Natural killer cell treated with Interleukin-12 subunit alpha and Interleukin-12 subunit beta and Interleukin-15 and Interleukin-18, amount 100 ng/mL, for 72 hours (primary cell): ENCODE measurements around the gene LCLAT1. TPM values are rescaled to one million over a fixed set of nuclear protein-coding genes. Genes with fewer than 3 reads are reported as not detected.
"Not testable (repeated sequence)": the region's sequence is repeated elsewhere in the genome, so short reads cannot be mapped to it uniquely, and the experiment has no call there.

ENCODE experiments used
- ATAC-seq, 2 donors: fragments of 150-1000 bp; cut with Tn5 transposase in 1 of 2; sonication (Bioruptor Pico), chemical (Tn5 transposase) in 1 of 2; 2 replicates each; pipeline ENCODE4 v1.10.0; 2021
- DNase-seq: peaks from one replicate; pipeline ENCODE4 v3.0.0; 2022; ENCODE audit warnings: low spot score
- H3K27ac Mint-ChIP-seq, 2 donors: 1 replicate in 1 of 2; 2 replicates in 1 of 2; pipeline ENCODE4 v1.8.0; 2022; ENCODE audit warnings: mixed read lengths in 2 of 2, mild to moderate bottlenecking in 1 of 2, moderate library complexity in 1 of 2
- H3K27me3 Mint-ChIP-seq, 2 donors: 1 replicate in 1 of 2; 2 replicates in 1 of 2; pipeline ENCODE4 v1.8.0; 2022; ENCODE audit warnings: mixed read lengths in 2 of 2
- H3K36me3 Mint-ChIP-seq: one replicate; pipeline ENCODE4 v1.8.0; 2022; ENCODE audit warnings: mixed read lengths
- H3K4me1 Mint-ChIP-seq, 2 donors: 1 replicate in 1 of 2; 2 replicates in 1 of 2; pipeline ENCODE4 v1.8.0; 2022; ENCODE audit warnings: low read depth in 2 of 2, mixed read lengths in 2 of 2, mild to moderate bottlenecking in 1 of 2
- H3K4me3 Mint-ChIP-seq: one replicate; pipeline ENCODE4 v1.8.0; 2022; ENCODE audit warnings: mixed read lengths
- H3K9me3 Mint-ChIP-seq: 2 replicates; pipeline ENCODE4 v1.8.0; 2022; ENCODE audit warnings: mixed read lengths
- total RNA-seq, 2 donors: library from RNA; stranded (reverse); gene quantifications; one replicate each; pipeline ENCODE4 v1.2.3, GENCODE V29; 2022

Gene LCLAT1
- total RNA-seq, 2 donors from 2014 or later: 25.5 to 33.1 TPM

DNA sequence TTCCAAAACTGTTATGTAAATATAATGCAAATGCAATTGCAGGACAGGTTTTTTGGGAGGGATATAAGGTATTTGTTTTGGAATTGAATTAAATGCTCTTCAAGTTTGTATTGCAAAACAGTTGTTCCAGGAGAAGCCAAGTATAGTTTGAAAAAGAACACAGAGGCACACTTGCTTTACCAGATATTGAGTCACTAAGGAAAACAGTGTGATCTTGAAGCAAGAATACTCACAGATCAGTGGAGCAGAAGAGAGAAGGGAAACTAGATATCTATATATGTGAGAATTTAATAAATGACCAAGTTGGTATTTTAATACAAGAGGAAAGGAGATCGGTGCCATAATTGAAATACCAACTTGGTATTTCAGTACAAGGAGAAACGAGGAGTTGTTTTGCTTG, 181.3 kb downstream of the LCLAT1 start:
- no peak overlapping the region for H3K27ac Mint-ChIP-seq
- ATAC-seq (no peak), DNase-seq (no peak)
- no peak overlapping the region for H3K4me3 Mint-ChIP-seq
- H3K4me1 Mint-ChIP-seq: peaks cover 25 to 27% of the 10 kb centered on the region in 2 donors
- no peaks in the 10 kb centered on the region for H3K27me3 Mint-ChIP-seq
- no peaks in the 10 kb centered on the region for H3K36me3 Mint-ChIP-seq
- no peaks in the 10 kb centered on the region for H3K9me3 Mint-ChIP-seq

- Mint-ChIP-seq H3K27me3 (no peaks in the 10 kb centered on the region), H3K4me1 (peaks cover 23 to 26% of the 10 kb centered on the region in 2 donors), H3K9me3 (no peaks in the 10 kb centered on the region), H3K36me3 (no peaks in the 10 kb centered on the region), H3K27ac (no peak overlapping the region), H3K4me3 (no peak overlapping the region)
- DNase-seq: no peak
- no peak for ATAC-seq
These were observed 182.8 kb downstream of the LCLAT1 start for GRCh38 chr2:30629866-30630265.

DNA sequence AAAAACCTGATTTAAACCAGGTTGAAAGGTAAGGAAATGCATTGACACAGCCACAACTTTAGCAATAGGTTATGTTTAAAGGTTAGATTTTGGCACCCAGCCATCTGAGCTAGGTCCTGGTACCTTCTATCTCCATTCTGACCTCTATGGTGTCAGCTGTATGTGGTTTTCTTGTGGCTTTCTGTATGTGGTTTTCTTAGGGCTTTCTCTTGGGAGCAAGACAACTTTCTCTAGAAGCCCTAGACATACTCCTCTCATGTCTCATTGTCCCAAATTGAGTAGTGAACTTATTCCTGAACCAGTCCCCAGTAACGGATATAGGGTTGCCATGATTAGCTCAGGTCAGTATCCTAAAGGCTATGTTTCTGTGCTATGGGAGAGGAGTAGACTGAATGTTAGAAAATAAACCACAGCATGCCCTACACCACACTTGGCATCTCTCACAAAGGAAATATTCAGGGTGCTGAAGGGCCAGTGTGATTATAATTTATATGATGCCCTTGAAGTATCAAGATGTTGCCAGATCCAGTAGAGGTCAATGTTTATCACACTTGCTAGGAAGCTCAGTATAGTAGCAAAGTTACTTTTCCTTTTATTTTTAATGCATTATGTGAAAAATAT, 184.1 kb downstream of the LCLAT1 start:
- no peak overlapping the region for H3K4me3 Mint-ChIP-seq
- no peak overlapping the region for H3K27ac Mint-ChIP-seq
- no peaks in the 10 kb centered on the region for H3K36me3 Mint-ChIP-seq
- no peaks in the 10 kb centered on the region for H3K9me3 Mint-ChIP-seq
- ATAC-seq (peak in 1 of 2 donors; percentile 71), DNase-seq (no peak)
- no peaks in the 10 kb centered on the region for H3K27me3 Mint-ChIP-seq
- peaks cover 17 to 19% of the 10 kb centered on the region in 2 donors for H3K4me1 Mint-ChIP-seq

DNA sequence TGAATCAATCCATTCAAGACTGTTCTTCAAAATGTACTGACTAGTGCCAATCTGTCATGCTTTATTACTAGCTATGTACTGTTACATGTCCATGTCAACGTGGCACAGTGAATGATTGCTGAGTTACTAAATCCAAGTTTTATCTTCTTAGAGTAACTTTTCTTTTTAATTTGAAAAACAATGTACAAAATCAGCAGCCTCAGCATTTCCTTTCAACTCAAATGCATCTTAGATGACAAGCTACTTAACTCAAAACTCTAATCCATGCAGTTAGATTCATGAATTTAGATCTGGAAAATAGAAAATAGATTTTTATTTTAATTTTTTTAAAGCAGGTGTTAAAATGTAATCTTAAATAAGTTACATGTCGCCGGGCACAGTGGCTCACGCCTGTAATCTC, 186.0 kb downstream of the LCLAT1 start:
- H3K36me3 Mint-ChIP-seq: no peaks in the 10 kb centered on the region
- ATAC-seq (no peak), DNase-seq (no peak)
- H3K27me3 Mint-ChIP-seq: no peaks in the 10 kb centered on the region
- no peak overlapping the region for H3K27ac Mint-ChIP-seq
- H3K4me1 Mint-ChIP-seq: peaks cover 8% of the 10 kb centered on the region in 2 donors
- H3K9me3 Mint-ChIP-seq: no peaks in the 10 kb centered on the region
- H3K4me3 Mint-ChIP-seq: no peak overlapping the region

GRCh38 chr2:30636311-30636710, 189.3 kb downstream of the LCLAT1 start:
- no peaks in the 10 kb centered on the region for H3K27me3 Mint-ChIP-seq
- no peak for ATAC-seq
- no peak for DNase-seq
- no peak overlapping the region for H3K27ac Mint-ChIP-seq
- H3K4me3 Mint-ChIP-seq: no peak overlapping the region
- H3K36me3 Mint-ChIP-seq: no peaks in the 10 kb centered on the region
- H3K4me1 Mint-ChIP-seq: peaks cover 4 to 6% of the 10 kb centered on the region in 2 donors
- no peaks in the 10 kb centered on the region for H3K9me3 Mint-ChIP-seq

DNA sequence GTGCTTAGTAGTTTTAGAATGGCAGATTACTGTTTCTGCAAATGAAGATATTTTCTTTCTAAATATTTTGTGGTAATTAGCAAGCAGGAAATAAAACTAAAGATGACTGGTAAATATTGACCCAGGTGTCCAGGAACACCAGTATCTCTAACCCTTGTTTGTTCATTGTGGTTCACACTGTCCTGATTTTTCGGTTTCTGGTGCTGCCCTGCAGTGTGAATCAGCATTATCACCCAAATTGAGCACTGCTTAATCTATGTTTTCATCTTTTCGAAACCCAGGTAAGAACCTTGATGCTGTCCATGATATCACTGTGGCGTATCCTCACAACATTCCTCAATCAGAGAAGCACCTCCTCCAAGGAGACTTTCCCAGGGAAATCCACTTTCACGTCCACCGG, 192.8 kb downstream of the LCLAT1 start:
- Mint-ChIP-seq H3K27me3 (no peaks in the 10 kb centered on the region), H3K36me3 (no peaks in the 10 kb centered on the region), H3K9me3 (no peaks in the 10 kb centered on the region), H3K4me3 (no peak overlapping the region), H3K27ac (no peak overlapping the region), H3K4me1 (peaks cover 0 to 5% of the 10 kb centered on the region in 2 donors)
- no peak for DNase-seq
- no peak for ATAC-seq

DNA sequence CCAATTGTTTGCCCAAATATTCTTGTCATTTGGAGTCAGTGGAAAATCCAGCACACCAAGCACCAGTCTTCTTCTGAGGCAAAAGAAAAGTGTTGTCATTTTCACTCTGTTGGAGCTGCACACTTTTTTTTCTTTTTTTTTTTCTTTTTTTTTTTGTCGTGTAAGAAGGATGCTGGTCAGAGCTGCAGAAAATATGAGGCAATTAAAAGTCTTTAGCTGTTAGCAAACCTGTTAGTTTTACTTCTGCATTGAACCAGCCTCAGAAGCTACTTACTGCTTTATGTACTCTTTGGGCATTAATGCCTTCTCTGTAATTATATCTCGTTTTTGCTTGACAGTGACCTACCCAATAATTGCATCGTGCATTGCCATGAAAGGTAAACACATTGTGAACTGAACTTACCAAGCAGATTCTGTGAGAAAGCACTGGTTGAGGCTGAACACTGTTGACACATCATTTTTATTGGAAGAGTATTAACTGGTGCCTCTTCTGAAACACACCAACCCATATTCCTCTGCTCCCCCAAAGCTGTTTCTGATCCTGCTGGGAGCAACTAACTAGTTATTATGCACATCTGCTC, 194.8 kb downstream of the LCLAT1 start:
- H3K27ac Mint-ChIP-seq: no peak overlapping the region
- peaks cover 0 to 10% of the 10 kb centered on the region in 2 donors for H3K4me1 Mint-ChIP-seq
- H3K4me3 Mint-ChIP-seq: no peak overlapping the region
- no peaks in the 10 kb centered on the region for H3K9me3 Mint-ChIP-seq
- DNase-seq (no peak), ATAC-seq (peak in 1 of 2 donors; percentile 61)
- H3K36me3 Mint-ChIP-seq: no peaks in the 10 kb centered on the region
- H3K27me3 Mint-ChIP-seq: no peaks in the 10 kb centered on the region

- not testable (repeated sequence) for H3K9me3 Mint-ChIP-seq, ATAC-seq, DNase-seq, H3K36me3 Mint-ChIP-seq, H3K27me3 Mint-ChIP-seq, H3K27ac Mint-ChIP-seq, H3K4me3 Mint-ChIP-seq, H3K4me1 Mint-ChIP-seq
These were observed 196.0 kb downstream of the LCLAT1 start for GRCh38 chr2:30643013-30643412.

GRCh38 chr2:30643674-30644073, 196.6 kb downstream of the LCLAT1 start:
- no peaks in the 10 kb centered on the region for H3K36me3 Mint-ChIP-seq
- H3K27ac Mint-ChIP-seq: no peak overlapping the region

GRCh38 chr2:30645081-30645744, 198.2 kb downstream of the LCLAT1 start:
- no peak overlapping the region for H3K4me3 Mint-ChIP-seq
- no peaks in the 10 kb centered on the region for H3K9me3 Mint-ChIP-seq
- no peak overlapping the region for H3K27ac Mint-ChIP-seq
- DNase-seq: no peak
- H3K36me3 Mint-ChIP-seq: no peaks in the 10 kb centered on the region
- no peak for ATAC-seq
- H3K27me3 Mint-ChIP-seq: no peaks in the 10 kb centered on the region
- peaks cover 0 to 8% of the 10 kb centered on the region in 2 donors for H3K4me1 Mint-ChIP-seq

More at GRCh38 chr2:30643674-30644073, 196.6 kb downstream of the LCLAT1 start:
- Mint-ChIP-seq H3K4me3 (no peak overlapping the region), H3K9me3 (no peaks in the 10 kb centered on the region), H3K4me1 (peaks cover 0 to 10% of the 10 kb centered on the region in 2 donors), H3K27me3 (no peaks in the 10 kb centered on the region)
- ATAC-seq: no peak
- no peak for DNase-seq

- no peaks in the 10 kb centered on the region for H3K36me3 Mint-ChIP-seq
- peaks cover 0 to 8% of the 10 kb centered on the region in 2 donors for H3K4me1 Mint-ChIP-seq
- H3K4me3 Mint-ChIP-seq: no peak overlapping the region
- H3K27ac Mint-ChIP-seq: no peak overlapping the region
- no peak for DNase-seq
- no peak for ATAC-seq
- H3K27me3 Mint-ChIP-seq: no peaks in the 10 kb centered on the region
- H3K9me3 Mint-ChIP-seq: no peaks in the 10 kb centered on the region
These were observed 198.7 kb downstream of the LCLAT1 start for GRCh38 chr2:30645745-30646119.

DNA sequence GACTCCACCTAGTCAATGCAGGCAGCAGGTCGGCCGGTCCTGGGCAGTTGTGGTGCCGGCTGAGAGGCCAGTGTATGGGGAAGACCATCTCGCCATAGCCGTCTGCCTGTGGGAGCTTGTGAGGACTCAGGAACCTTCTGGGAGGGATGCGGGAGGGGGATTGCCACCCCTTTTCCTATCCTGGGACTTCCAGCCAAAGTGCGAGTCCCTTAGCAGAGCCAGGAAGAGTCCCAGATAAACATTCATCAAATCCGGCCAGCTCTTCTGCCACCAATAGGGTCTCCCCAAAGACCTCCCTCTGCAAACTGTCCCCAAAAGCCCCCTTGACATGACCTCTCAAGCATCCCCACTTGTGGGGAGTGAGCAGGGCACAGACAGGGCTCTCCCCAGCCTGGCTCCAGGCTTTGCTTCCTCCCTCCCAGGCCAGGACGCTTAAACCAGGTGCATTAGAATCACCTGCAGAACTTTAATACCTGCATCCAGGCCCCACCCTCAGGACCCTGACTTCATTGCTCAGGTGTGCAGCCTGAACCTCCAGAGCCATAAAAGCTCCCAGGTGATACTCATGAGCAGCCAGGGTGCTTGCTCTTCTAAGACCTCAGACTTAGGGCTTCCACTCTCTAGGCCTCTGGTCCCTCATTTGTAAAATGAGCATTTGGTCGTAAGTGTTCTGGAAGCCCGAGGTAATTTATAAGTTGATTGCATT, 200.9 kb downstream of the LCLAT1 start:
- DNase-seq: no peak
- Mint-ChIP-seq H3K4me3 (no peak overlapping the region), H3K27me3 (no peaks in the 10 kb centered on the region), H3K9me3 (no peaks in the 10 kb centered on the region), H3K27ac (no peak overlapping the region), H3K36me3 (no peaks in the 10 kb centered on the region), H3K4me1 (peaks cover 0 to 5% of the 10 kb centered on the region in 2 donors)
- no peak for ATAC-seq

- Mint-ChIP-seq H3K4me1 (peaks cover 0 to 5% of the 10 kb centered on the region in 2 donors), H3K4me3 (no peak overlapping the region), H3K9me3 (no peaks in the 10 kb centered on the region), H3K27me3 (no peaks in the 10 kb centered on the region), H3K27ac (no peak overlapping the region), H3K36me3 (no peaks in the 10 kb centered on the region)
- DNase-seq: no peak
- ATAC-seq: peak in 1 of 2 donors; percentile 17
These were observed 202.2 kb downstream of the LCLAT1 start for GRCh38 chr2:30649278-30649677.

GRCh38 chr2:30649828-30650227, 202.8 kb downstream of the LCLAT1 start:
- H3K27me3 Mint-ChIP-seq: no peaks in the 10 kb centered on the region
- no peaks in the 10 kb centered on the region for H3K36me3 Mint-ChIP-seq
- DNase-seq (no peak), ATAC-seq (peak in 1 of 2 donors; percentile 12)
- H3K4me1 Mint-ChIP-seq: peaks cover 0 to 5% of the 10 kb centered on the region in 2 donors
- H3K27ac Mint-ChIP-seq: no peak overlapping the region
- no peak overlapping the region for H3K4me3 Mint-ChIP-seq
- no peaks in the 10 kb centered on the region for H3K9me3 Mint-ChIP-seq
